ENCODE measurements around the gene ZMAT5.

GRCh38 chr22:29813126-29813525 is 46.3 kb upstream of the ZMAT5 start:
- TF ChIP-seq, protein P1, sequence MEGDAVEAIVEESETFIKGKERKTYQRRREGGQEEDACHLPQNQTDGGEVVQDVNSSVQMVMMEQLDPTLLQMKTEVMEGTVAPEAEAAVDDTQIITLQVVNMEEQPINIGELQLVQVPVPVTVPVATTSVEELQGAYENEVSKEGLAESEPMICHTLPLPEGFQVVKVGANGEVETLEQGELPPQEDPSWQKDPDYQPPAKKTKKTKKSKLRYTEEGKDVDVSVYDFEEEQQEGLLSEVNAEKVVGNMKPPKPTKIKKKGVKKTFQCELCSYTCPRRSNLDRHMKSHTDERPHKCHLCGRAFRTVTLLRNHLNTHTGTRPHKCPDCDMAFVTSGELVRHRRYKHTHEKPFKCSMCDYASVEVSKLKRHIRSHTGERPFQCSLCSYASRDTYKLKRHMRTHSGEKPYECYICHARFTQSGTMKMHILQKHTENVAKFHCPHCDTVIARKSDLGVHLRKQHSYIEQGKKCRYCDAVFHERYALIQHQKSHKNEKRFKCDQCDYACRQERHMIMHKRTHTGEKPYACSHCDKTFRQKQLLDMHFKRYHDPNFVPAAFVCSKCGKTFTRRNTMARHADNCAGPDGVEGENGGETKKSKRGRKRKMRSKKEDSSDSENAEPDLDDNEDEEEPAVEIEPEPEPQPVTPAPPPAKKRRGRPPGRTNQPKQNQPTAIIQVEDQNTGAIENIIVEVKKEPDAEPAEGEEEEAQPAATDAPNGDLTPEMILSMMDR (CRISPR knock-in tag; IDR thresholded peaks at IDR 0.05) = no peak
- TF ChIP-seq EZH2 (conservative IDR thresholded peaks at IDR 0.05; ENCODE audit: low read depth, low read length) (no peak), TCF12 (IDR thresholded peaks at IDR 0.05) (no peak), TCF12 (CRISPR knock-in tag; IDR thresholded peaks at IDR 0.05) (no peak)
